ENCODE measurements around the gene FBXO46. TPM values are rescaled to one million over a fixed set of nuclear protein-coding genes. Genes with fewer than 3 reads are reported as not detected.
"Not testable (repeated sequence)": the region's sequence is repeated elsewhere in the genome, so short reads cannot be mapped to it uniquely, and the experiment has no call there.

The FBXO46 gene
- total RNA-seq, 1 experiment from 2014 or later = 40.1 TPM

- CTCF ChIA-PET = interaction anchor here (0.8 to 2.4 kb wide), 16 partner anchors 12 to 87 kb away, joined by 3 to 24 read pairs (median 6); partner anchors contain the start of genes QPCTL, SIX5 and SNRPD2
- Mint-ChIP-seq H3K4me3 (peak overlapping the region; percentile 93), H3K4me1 (peaks cover 12% of the 10 kb centered on the region), H3K27me3 (ENCODE audit: low read depth) (peaks cover 7% of the 10 kb centered on the region; the same call in 1 of the 2 replicates), H3K36me3 (no peaks in the 10 kb centered on the region), H3K9me3 (no peaks in the 10 kb centered on the region), H3K27ac (peak overlapping the region; percentile 89)
- no peak for DNase-seq (ENCODE audit: low spot score)
- TF ChIP-seq ZNF121 (CRISPR knock-in tag; IDR thresholded peaks at IDR 0.05) = no peak
- no peak for TF ChIP-seq SMAD4 (CRISPR knock-in tag; IDR thresholded peaks at IDR 0.05)
- TF ChIP-seq ZBTB43 (CRISPR knock-in tag; IDR thresholded peaks at IDR 0.05) = no peak
- TF ChIP-seq IRF2 (CRISPR knock-in tag; IDR thresholded peaks at IDR 0.05; ENCODE audit: borderline replicate concordance, low read depth) = no peak
- TF ChIP-seq ZNF512 (CRISPR knock-in tag; IDR thresholded peaks at IDR 0.05; ENCODE audit: borderline replicate concordance) = no peak
- TF ChIP-seq ZNF396 (CRISPR knock-in tag; IDR thresholded peaks at IDR 0.05; ENCODE audit: borderline replicate concordance) = no peak
- no peak for TF ChIP-seq PREB (CRISPR knock-in tag; IDR thresholded peaks at IDR 0.05; ENCODE audit: borderline replicate concordance)
- no peak for TF ChIP-seq GRHL2 (CRISPR knock-in tag; IDR thresholded peaks at IDR 0.05; ENCODE audit: insufficient replicate concordance, severe bottlenecking)
- no peak for TF ChIP-seq ESRRA (CRISPR knock-in tag; IDR thresholded peaks at IDR 0.05; ENCODE audit: borderline replicate concordance)
- TF ChIP-seq STAT6 (CRISPR knock-in tag; conservative IDR thresholded peaks at IDR 0.05; ENCODE audit: low read depth) = no peak
- TF ChIP-seq TCF7 (CRISPR knock-in tag; IDR thresholded peaks at IDR 0.05; ENCODE audit: low read depth) = no peak
- TF ChIP-seq ZNF232 (CRISPR knock-in tag; IDR thresholded peaks at IDR 0.05) = no peak
- TF ChIP-seq NR3C1 (CRISPR knock-in tag; conservative IDR thresholded peaks at IDR 0.05; ENCODE audit: low read depth) = no peak
- TF ChIP-seq SOX15 (CRISPR knock-in tag; IDR thresholded peaks at IDR 0.05) = no peak
- no peak for TF ChIP-seq ELF4 (CRISPR knock-in tag; IDR thresholded peaks at IDR 0.05; ENCODE audit: low read depth)
- TF ChIP-seq PRRX2 (CRISPR knock-in tag; IDR thresholded peaks at IDR 0.05) = no peak
- no peak for ATAC-seq
- POLR2A ChIA-PET = interaction anchor here (0.9 to 2.2 kb wide), 6 partner anchors 9 to 39 kb away, joined by 4 to 27 read pairs (median 9); partner anchors contain the start of genes QPCTL, SIX5 and SNRPD2
These were observed 851 bp downstream of the FBXO46 start for GRCh38 chr19:45729800-45730290.

- H3K9me3 Mint-ChIP-seq; H3K36me3 Mint-ChIP-seq; DNase-seq (ENCODE audit: low spot score); POLR2A ChIA-PET; H3K27ac Mint-ChIP-seq; H3K27me3 Mint-ChIP-seq (ENCODE audit: low read depth); ATAC-seq: not testable (repeated sequence)
- H3K4me3 Mint-ChIP-seq = 0 out of 2 replicates have a peak overlapping the region, but pooled peaks have one; percentile 18
- CTCF ChIA-PET = interaction anchor here (0.9 kb wide), 1 partner anchor 71 kb away, joined by 3 read pairs; no protein-coding TSS in a partner anchor
- H3K4me1 Mint-ChIP-seq = peaks cover 12% of the 10 kb centered on the region
These were observed 2.0 kb downstream of the FBXO46 start for GRCh38 chr19:45728683-45729082.
